PC-9 (cell line): ENCODE data around the gene CXCL1. TPM values are rescaled to one million over a fixed set of nuclear protein-coding genes. Genes with fewer than 3 reads are reported as not detected.

Experiments used
- BruUV-seq: library from RNA; stranded (reverse); fragments of 400-500 nt; replicated peaks from 2 replicates; lab custom pipeline; 2021; lab: Mats Ljungman, UMichigan
- CTCF ChIA-PET: fragments of 300-600 bp; sonication (Branson Sonifier 250); formaldehyde crosslinking; loops from one replicate; lab custom pipeline; 2022; ENCODE audit warnings: antibody characterized with exemption; lab: Charles Lee
- POLR2A ChIA-PET: fragments of 300-600 bp; sonication (Branson Sonifier 250); formaldehyde crosslinking; loops from one replicate; lab custom pipeline; 2022; ENCODE audit warnings: antibody characterized with exemption; ENCODE audit not compliant: unreplicated experiment; lab: Charles Lee
- DNase-seq, 2 experiments: peaks; one replicate each; pipeline versions ENCODE4 v3.0.0 to v3.0.0-alpha.2; 2015 to 2022; ENCODE audit warnings: mixed read lengths in 1 of 2
- H2AFZ ChIP-seq: fragments of 200-600 bp; sonication (generic); 2 replicates; pipeline ENCODE4 v1.8.1; 2017; ENCODE audit warnings: antibody characterized with exemption
- H3F3A ChIP-seq: fragments of 200-600 bp; sonication (generic); 2 replicates; pipeline ENCODE4 v1.8.1; 2017; ENCODE audit warnings: antibody characterized with exemption, mild to moderate bottlenecking, low read depth; ENCODE audit not compliant: insufficient read depth
- H3K27ac ChIP-seq: fragments of 200-600 bp; sonication (generic); 2 replicates; pipeline ENCODE4 v1.6.1; 2016; ENCODE audit warnings: mixed run types
- H3K27me3 ChIP-seq: fragments of 200-600 bp; sonication (generic); 2 replicates; pipeline ENCODE4 v1.6.1; 2016; ENCODE audit warnings: low read depth, mixed run types; ENCODE audit not compliant: insufficient read depth
- H3K36me3 ChIP-seq: fragments of 200-600 bp; sonication (generic); 2 replicates; pipeline ENCODE4 v1.6.1; 2016; ENCODE audit warnings: low read depth, mixed run types
- H3K4me1 ChIP-seq: fragments of 200-600 bp; sonication (generic); replicated peaks from 2 replicates; pipeline ENCODE4 v1.6.1; 2016; ENCODE audit warnings: mixed run types; ENCODE audit not compliant: insufficient read depth
- H3K4me2 ChIP-seq: fragments of 200-600 bp; sonication (generic); 2 replicates; pipeline ENCODE4 v1.6.1; 2017; ENCODE audit warnings: mixed run types
- H3K4me3 ChIP-seq: fragments of 200-600 bp; sonication (generic); 2 replicates; pipeline ENCODE4 v1.6.1; 2016; ENCODE audit warnings: mixed run types
- H3K79me2 ChIP-seq: fragments of 200-600 bp; sonication (generic); 2 replicates; pipeline ENCODE4 v1.6.1; 2017; ENCODE audit warnings: low read depth, mixed run types
- H3K9me2 ChIP-seq: fragments of 200-600 bp; sonication (generic); 2 replicates; pipeline ENCODE4 v1.8.1; 2017; ENCODE audit warnings: mild to moderate bottlenecking; ENCODE audit not compliant: insufficient read depth
- H3K9me3 ChIP-seq: fragments of 200-600 bp; sonication (generic); 2 replicates; pipeline ENCODE4 v1.8.1; 2016; ENCODE audit warnings: low read depth; ENCODE audit not compliant: insufficient read depth
- H4K20me1 ChIP-seq: fragments of 200-600 bp; sonication (generic); 2 replicates; pipeline ENCODE4 v1.8.1; 2017; ENCODE audit not compliant: insufficient read depth
- CTCF ChIP-seq: fragments of 200-600 bp; sonication (generic); conservative IDR thresholded peaks from 2 replicates; pipeline ENCODE4 v1.6.1; 2017; ENCODE audit warnings: mixed run types, antibody characterized with exemption, mild to moderate bottlenecking, moderate library complexity
- EZH2 ChIP-seq: fragments of 200-600 bp; sonication (generic); IDR thresholded peaks from 2 replicates; pipeline ENCODE4 v1.8.0; 2017; ENCODE audit warnings: antibody characterized with exemption, low read depth
- intact Hi-C: fragments of 100-400 bp; cut with micrococcal nuclease; formaldehyde crosslinking; loops from one replicate; pipeline ENCODE4 v1.10.0; 2022; ENCODE audit not compliant: unreplicated experiment
- total RNA-seq: library from RNA; stranded (reverse); gene quantifications from 2 replicates; pipeline ENCODE4 v1.2.3, GENCODE V29; 2021

The CXCL1 gene
- total RNA-seq, 1 experiment from 2014 or later, result 0.33 TPM

- no peaks in the 10 kb centered on the region for H3K9me2 ChIP-seq
- no peak overlapping the region for H3K4me2 ChIP-seq
- H3K36me3 ChIP-seq, result no peaks in the 10 kb centered on the region
- intact Hi-C loops, result no loop called here
- no peaks in the 10 kb centered on the region for H3K79me2 ChIP-seq
- ChIA-PET CTCF (no interaction called here), POLR2A (interaction anchor here (0.9 kb wide), 1 partner anchor 504 kb away, joined by 3 read pairs; no protein-coding TSS in a partner anchor)
- no peaks in the 10 kb centered on the region for H3K27me3 ChIP-seq
- H3K4me3 ChIP-seq, result no peak overlapping the region
- H3K9me3 ChIP-seq, result no peaks in the 10 kb centered on the region
- DNase-seq, result no peak
- H2AFZ ChIP-seq, result no peak overlapping the region
- H3K27ac ChIP-seq, result no peak overlapping the region
- no peaks in the 10 kb centered on the region for H3F3A ChIP-seq
- H3K4me1 ChIP-seq, result no peaks in the 10 kb centered on the region
- BruUV-seq, result no TSS peak
- H4K20me1 ChIP-seq, result no peaks in the 10 kb centered on the region
- TF ChIP-seq EZH2 (no peak), CTCF (no peak)
Measured at GRCh38 chr4:73902038-73902637, 32.9 kb downstream of the CXCL1 start.

GRCh38 chr4:73902817-73903547 is 33.8 kb downstream of the CXCL1 start:
- Histone ChIP-seq H3K27me3 (no peaks in the 10 kb centered on the region), H3K27ac (no peak overlapping the region), H3K4me1 (no peaks in the 10 kb centered on the region), H3F3A (no peaks in the 10 kb centered on the region), H3K9me3 (no peaks in the 10 kb centered on the region), H4K20me1 (no peaks in the 10 kb centered on the region), H3K9me2 (no peaks in the 10 kb centered on the region), H3K79me2 (no peaks in the 10 kb centered on the region), H3K4me3 (no peak overlapping the region), H3K4me2 (no peak overlapping the region), H3K36me3 (no peaks in the 10 kb centered on the region), H2AFZ (no peak overlapping the region)
- ChIA-PET CTCF (no interaction called here), POLR2A (no interaction called here)
- no peak for DNase-seq
- TF ChIP-seq CTCF (no peak), EZH2 (no peak)
- BruUV-seq, result no TSS peak
- intact Hi-C loops, result no loop called here

- POLR2A ChIA-PET, result no interaction called here
- Histone ChIP-seq H3K9me3 (no peaks in the 10 kb centered on the region), H3K9me2 (no peaks in the 10 kb centered on the region), H3K4me1 (no peaks in the 10 kb centered on the region), H2AFZ (no peak overlapping the region), H3F3A (no peaks in the 10 kb centered on the region), H3K79me2 (no peaks in the 10 kb centered on the region), H3K4me3 (no peak overlapping the region), H3K36me3 (no peaks in the 10 kb centered on the region), H4K20me1 (no peaks in the 10 kb centered on the region), H3K27me3 (no peaks in the 10 kb centered on the region), H3K27ac (no peak overlapping the region), H3K4me2 (no peak overlapping the region)
- intact Hi-C loops, result no loop called here
- no peak for DNase-seq
- no TSS peak for BruUV-seq
- no peak for TF ChIP-seq CTCF
- TF ChIP-seq EZH2, result no peak
- CTCF ChIA-PET, result no interaction called here
Measured at GRCh38 chr4:73904491-73904890, 35.3 kb downstream of the CXCL1 start.
